Peyer's patch (tissue), 4 donors: ENCODE data around the gene PGRMC2. TPM values are rescaled to one million over a fixed set of nuclear protein-coding genes. Genes with fewer than 3 reads are reported as not detected.

Experiments
- DNase-seq, 3 donors: peaks; one replicate each; pipeline ENCODE4 v3.0.0-alpha.2; 2017 to 2019
- H3K27ac ChIP-seq, 4 donors: fragments of 200-600 bp; sonication (generic); one replicate each; pipeline ENCODE4 v1.5.1; 2016 to 2019
- H3K27me3 ChIP-seq, 2 donors: fragments of 200-600 bp; sonication (generic); one replicate each; pipeline ENCODE4 v1.5.1; 2019
- H3K36me3 ChIP-seq, 3 donors: fragments of 200-600 bp; sonication (generic); one replicate each; pipeline ENCODE4 v1.5.1; 2016 to 2019
- H3K4me1 ChIP-seq, 4 donors: fragments of 200-600 bp; sonication (generic); one replicate each; pipeline ENCODE4 v1.5.1; 2016 to 2019
- H3K4me3 ChIP-seq, 4 donors: fragments of 200-600 bp; sonication (generic); 1 replicate in 3 of 4; 2 replicates in 1 of 4; pipeline ENCODE4 v1.5.1; 2016 to 2019; ENCODE audit warnings: mild to moderate bottlenecking in 1 of 4
- H3K9me3 ChIP-seq, 4 donors: fragments of 200-600 bp; sonication (generic); one replicate each; pipeline ENCODE4 v1.5.1; 2016 to 2019; ENCODE audit warnings: mild to moderate bottlenecking in 1 of 4
- CTCF ChIP-seq, 6 experiments: fragments of 450-650 bp in 4 of 6; fragments of 200-600 bp in 2 of 6; sonication (generic) in 1 of 6; IDR thresholded peaks; one replicate each; pipeline ENCODE4 v1.5.1; 2017 to 2019; ENCODE audit warnings: antibody characterized with exemption in 6 of 6, mild to moderate bottlenecking in 3 of 6, moderate library complexity in 1 of 6
- POLR2A ChIP-seq, 2 donors: fragments of 450-650 bp; IDR thresholded peaks; one replicate each; pipeline ENCODE4 v1.5.1; 2017; ENCODE audit warnings: antibody characterized with exemption in 2 of 2, mild to moderate bottlenecking in 2 of 2, moderate library complexity in 2 of 2
- total RNA-seq, 4 donors: library from RNA; depleted of rRNA; stranded (reverse); fragments of >200 nt; gene quantifications; one replicate each; pipeline ENCODE4 v1.1.0, GENCODE V29; 2016

Gene PGRMC2
- total RNA-seq, 4 donors from 2014 or later, result 19.8 to 113 (median 55.3) TPM

GRCh38 chr4:128241425-128241913, 46.1 kb downstream of the PGRMC2 start:
- Histone ChIP-seq H3K27me3 (no peaks in the 10 kb centered on the region), H3K9me3 (no peaks in the 10 kb centered on the region), H3K4me3 (no peak overlapping the region), H3K4me1 (no peaks in the 10 kb centered on the region), H3K36me3 (no peaks in the 10 kb centered on the region), H3K27ac (no peak overlapping the region)
- no peak for DNase-seq
- no peak for TF ChIP-seq CTCF (IDR thresholded peaks at IDR 0.05)
- TF ChIP-seq POLR2A (IDR thresholded peaks at IDR 0.05), result no peak

- no peaks in the 10 kb centered on the region for H3K9me3 ChIP-seq
- H3K27me3 ChIP-seq, result no peaks in the 10 kb centered on the region
- DNase-seq, result no peak
- no peaks in the 10 kb centered on the region for H3K4me1 ChIP-seq
- H3K4me3 ChIP-seq, result no peak overlapping the region
- no peak for TF ChIP-seq POLR2A (IDR thresholded peaks at IDR 0.05)
- TF ChIP-seq CTCF (IDR thresholded peaks at IDR 0.05), result no peak
- H3K36me3 ChIP-seq, result no peaks in the 10 kb centered on the region
- H3K27ac ChIP-seq, result no peak overlapping the region
Observed at GRCh38 chr4:128241019-128241418, 46.6 kb downstream of the PGRMC2 start.

GRCh38 chr4:128234836-128235235, 52.8 kb downstream of the PGRMC2 start:
- no peak overlapping the region for H3K4me3 ChIP-seq
- no peak overlapping the region for H3K27ac ChIP-seq
- H3K9me3 ChIP-seq, result no peaks in the 10 kb centered on the region
- TF ChIP-seq CTCF (IDR thresholded peaks at IDR 0.05) (no peak), POLR2A (IDR thresholded peaks at IDR 0.05) (no peak)
- no peak for DNase-seq
- no peaks in the 10 kb centered on the region for H3K27me3 ChIP-seq
- no peaks in the 10 kb centered on the region for H3K36me3 ChIP-seq
- no peaks in the 10 kb centered on the region for H3K4me1 ChIP-seq

- DNase-seq, result no peak
- Histone ChIP-seq H3K9me3 (no peaks in the 10 kb centered on the region), H3K27me3 (no peaks in the 10 kb centered on the region), H3K27ac (no peak overlapping the region), H3K4me1 (no peaks in the 10 kb centered on the region), H3K4me3 (no peak overlapping the region), H3K36me3 (no peaks in the 10 kb centered on the region)
- no peak for TF ChIP-seq POLR2A (IDR thresholded peaks at IDR 0.05)
Observed at GRCh38 chr4:128232719-128233118, 54.9 kb downstream of the PGRMC2 start.

- Histone ChIP-seq H3K27me3 (no peaks in the 10 kb centered on the region), H3K9me3 (no peaks in the 10 kb centered on the region), H3K36me3 (no peaks in the 10 kb centered on the region), H3K4me3 (no peak overlapping the region), H3K4me1 (no peaks in the 10 kb centered on the region), H3K27ac (no peak overlapping the region)
- no peak for TF ChIP-seq CTCF (IDR thresholded peaks at IDR 0.05)
- no peak for TF ChIP-seq POLR2A (IDR thresholded peaks at IDR 0.05)
- DNase-seq, result no peak
Observed at GRCh38 chr4:128228845-128229795, 58.5 kb downstream of the PGRMC2 start.

- H3K27me3 ChIP-seq, result no peaks in the 10 kb centered on the region
Observed at GRCh38 chr4:128227991-128228571, 59.5 kb downstream of the PGRMC2 start.

More at GRCh38 chr4:128227991-128228571, 59.5 kb downstream of the PGRMC2 start:
- DNase-seq, result no peak
- Histone ChIP-seq H3K36me3 (no peaks in the 10 kb centered on the region), H3K4me1 (no peaks in the 10 kb centered on the region), H3K9me3 (no peaks in the 10 kb centered on the region), H3K4me3 (no peak overlapping the region), H3K27ac (no peak overlapping the region)
- TF ChIP-seq POLR2A (IDR thresholded peaks at IDR 0.05) (no peak), CTCF (IDR thresholded peaks at IDR 0.05) (no peak)
